SKM-1 treated with dmso at 0.1 percent for 144 hours (cell line): ENCODE data around the gene CNPY4.

Experiments used
- DNase-seq: peaks from one replicate; lab custom pipeline; 2025; ENCODE audit not compliant: unreplicated experiment; lab: John Stamatoyannopoulos, UW

CNPY4 gene

DNA sequence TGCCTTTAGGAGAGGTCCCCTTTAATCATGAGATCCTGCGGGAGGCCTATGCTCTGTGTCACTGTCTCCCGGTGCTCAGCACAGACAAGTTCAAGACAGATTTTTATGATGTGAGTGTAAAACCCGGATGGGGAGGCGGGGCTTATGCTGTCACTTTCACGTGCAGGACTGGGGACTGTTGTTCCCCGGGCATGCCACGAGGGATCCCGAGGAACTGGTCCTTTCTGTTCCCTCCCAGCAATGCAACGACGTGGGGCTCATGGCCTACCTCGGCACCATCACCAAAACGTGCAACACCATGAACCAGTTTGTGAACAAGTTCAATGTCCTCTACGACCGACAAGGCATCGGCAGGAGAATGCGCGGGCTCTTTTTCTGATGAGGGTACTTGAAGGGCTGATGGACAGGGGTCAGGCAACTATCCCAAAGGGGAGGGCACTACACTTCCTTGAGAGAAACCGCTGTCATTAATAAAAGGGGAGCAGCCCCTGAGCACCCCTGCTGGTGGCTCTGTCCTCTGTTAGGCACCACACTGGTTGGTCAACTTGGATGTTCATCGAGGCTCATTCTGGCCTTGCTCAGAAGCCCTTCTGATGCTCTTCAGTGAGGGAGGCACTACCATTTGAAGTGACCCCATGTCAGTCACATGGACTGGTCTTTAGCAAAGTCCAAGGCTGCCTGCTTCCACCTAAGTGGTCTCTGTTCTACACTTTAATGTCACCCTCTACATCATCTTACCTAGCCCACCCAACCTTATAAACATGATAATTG is 27.8 kb upstream of the CNPY4 start:
- no peak for DNase-seq

DNA sequence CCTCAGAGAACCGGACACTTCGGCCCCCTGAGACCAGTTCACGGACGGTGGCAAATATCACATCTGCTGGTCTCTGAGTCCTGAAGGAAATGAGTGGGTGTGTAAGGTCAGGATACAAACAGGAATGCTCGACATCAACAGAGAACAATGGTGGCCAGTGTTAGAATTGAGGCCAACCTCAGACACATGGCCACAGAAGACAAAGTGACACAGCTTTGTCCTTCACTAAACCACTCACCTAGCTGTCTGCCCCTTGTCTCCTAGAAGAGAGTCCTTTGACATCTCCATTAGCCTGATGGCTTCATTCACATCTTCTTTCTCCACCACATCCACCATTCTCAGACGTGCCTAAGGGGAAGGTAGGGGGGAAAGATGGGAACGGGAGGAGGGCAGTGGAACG is 26.4 kb upstream of the CNPY4 start:
- no peak for DNase-seq

DNA sequence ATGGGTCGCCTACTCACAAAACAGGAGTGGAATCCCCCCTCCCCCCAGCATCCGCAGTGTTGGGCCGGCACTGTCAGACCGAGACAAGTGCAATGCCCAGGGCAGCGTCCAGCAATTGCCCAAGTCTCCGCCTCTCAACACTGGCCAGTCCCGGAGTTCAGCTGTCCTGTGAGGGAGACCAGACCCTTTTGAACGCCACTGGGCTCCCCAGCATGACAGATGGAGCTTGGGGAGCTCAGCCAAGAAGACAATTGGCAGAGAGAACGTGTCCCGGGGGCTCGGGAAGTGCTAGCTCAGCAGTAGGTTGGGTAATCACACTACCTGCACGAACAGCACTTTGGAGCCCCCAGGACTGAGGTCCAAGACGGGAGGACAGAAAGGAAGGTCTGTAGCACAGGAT is 25.9 kb upstream of the CNPY4 start:
- no peak for DNase-seq

DNA sequence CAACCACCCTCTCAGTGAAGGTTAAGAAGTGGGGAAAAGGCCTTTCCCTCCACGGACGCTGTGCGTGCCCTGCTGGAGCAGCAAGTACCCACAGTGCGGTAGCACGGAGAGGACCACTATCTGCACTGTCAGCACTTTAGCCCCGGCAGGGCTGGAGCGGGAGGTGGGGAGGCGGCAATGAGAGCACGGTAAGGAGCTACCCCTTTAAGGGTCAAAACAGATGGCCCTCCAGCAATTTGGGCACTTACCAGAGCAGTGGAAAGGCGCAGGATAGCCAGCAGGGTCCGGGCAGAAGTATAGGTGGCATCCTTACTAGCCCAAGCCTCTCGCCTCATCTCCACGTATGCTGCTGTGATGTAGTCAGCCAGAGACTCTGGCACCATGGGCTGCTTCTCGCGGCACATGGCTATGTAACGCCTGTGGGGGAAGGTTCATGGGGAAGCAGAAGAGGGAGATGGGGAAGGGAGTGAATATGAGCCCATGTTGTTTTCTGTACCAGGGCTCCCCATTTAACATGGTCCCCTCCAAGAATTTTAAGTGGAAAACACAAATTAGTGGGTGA is 25.4 kb upstream of the CNPY4 start:
- DNase-seq = no peak

DNA sequence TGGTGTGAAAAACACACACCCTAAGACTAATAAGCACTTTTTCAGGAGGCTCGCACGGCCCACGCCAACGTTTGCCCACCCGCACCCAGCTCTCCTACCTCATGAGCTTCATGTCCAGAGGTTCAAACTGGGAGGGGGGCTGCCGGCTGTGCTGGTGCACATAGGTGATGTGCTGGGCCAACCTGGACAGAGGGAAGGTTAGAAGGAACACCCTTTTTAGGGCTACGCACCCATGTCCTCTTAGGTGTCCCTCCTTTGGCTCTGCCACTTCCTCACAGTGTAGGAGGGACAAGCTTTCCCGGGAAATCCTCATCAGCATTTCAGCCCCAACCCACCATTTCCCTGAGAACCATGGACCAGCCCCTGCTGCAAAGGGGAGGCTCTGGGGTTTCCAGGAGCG is 24.1 kb upstream of the CNPY4 start:
- no peak for DNase-seq

DNA sequence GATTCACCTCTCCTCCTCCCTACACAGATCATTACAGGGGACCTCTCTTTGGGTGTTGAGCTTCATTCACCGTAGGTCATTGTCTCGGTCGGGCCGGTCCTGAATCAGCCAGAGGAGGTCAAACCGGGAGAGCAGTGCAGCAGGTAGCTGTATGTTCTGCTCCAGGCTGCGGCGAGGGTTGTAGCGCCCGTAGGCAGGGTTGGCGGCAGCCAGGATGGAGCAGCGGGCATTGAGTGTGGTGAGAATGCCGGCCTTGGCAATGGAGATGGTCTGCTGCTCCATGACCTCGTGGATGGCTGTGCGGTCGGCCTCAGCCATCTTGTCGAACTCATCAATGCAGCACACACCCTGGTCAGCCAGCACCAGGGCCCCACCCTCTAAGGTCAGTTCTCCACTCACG is 23.7 kb upstream of the CNPY4 start:
- no peak for DNase-seq

DNA sequence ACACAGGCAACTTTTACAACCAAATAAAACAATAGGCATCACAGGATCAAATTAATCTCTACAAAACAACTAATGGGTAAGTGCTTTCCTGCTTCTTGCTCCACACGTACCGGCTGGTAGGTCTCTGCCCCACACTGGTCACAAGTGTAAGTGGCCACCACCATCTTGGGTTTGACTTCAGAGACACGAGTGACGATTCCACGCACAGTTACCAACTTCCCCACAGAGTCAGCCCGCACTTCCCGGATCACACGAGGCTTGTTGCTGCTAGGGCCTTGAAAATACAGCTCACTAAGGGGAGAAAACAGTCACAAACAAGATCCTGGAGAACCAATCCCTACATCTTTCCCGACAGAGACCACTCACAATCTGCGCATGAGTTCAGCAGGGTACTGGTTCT is 20.5 kb upstream of the CNPY4 start:
- no peak for DNase-seq

DNA sequence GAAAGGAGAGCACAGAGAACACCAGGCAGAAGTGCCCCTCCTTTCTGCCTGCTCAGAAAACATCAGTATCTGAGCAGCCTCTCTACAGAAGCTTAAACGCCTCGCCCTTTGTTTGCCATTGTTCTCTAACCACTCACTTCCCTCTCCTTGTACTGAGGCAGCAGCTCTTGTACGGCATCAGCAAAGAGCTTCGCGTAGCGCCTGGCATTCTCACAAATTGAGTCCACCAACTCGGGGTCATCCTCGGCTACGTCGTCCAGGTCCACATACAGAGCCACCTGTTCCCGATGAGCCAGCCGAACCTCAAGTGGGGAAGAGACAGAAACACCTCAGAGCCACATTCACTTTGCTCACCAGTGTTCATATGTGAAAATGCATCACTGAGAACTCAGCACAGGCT is 20.0 kb upstream of the CNPY4 start:
- no peak for DNase-seq

DNA sequence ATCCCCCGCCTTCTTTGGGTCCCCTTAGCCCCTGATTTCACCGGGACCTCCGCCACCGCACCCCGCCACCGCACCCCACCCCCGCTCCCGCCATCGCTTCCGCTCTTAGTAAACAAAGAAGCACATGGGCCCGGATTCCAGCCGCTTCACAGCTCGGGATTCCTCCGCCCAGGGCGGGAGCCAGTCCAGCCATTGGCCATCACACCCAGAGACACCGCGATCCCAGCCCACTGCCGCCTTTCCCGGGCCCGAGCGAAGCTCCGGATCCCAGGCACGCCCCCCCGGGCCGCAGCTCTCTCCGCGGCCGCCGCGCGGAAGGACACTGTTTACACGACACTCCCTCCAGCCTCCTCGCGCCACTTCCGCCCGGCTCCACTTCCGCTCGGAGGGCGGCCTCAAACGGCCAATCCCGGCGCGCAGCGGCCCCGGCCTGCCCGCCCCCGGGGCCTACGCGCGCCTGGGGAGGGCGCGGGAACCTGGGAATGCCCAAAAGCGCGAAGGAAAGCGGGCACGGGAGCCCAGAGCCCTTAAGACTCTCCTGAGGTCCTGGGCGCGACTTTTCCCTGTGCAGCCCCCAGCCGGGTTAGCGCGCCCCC is 18.9 kb upstream of the CNPY4 start:
- peak; percentile 80 for DNase-seq

DNA sequence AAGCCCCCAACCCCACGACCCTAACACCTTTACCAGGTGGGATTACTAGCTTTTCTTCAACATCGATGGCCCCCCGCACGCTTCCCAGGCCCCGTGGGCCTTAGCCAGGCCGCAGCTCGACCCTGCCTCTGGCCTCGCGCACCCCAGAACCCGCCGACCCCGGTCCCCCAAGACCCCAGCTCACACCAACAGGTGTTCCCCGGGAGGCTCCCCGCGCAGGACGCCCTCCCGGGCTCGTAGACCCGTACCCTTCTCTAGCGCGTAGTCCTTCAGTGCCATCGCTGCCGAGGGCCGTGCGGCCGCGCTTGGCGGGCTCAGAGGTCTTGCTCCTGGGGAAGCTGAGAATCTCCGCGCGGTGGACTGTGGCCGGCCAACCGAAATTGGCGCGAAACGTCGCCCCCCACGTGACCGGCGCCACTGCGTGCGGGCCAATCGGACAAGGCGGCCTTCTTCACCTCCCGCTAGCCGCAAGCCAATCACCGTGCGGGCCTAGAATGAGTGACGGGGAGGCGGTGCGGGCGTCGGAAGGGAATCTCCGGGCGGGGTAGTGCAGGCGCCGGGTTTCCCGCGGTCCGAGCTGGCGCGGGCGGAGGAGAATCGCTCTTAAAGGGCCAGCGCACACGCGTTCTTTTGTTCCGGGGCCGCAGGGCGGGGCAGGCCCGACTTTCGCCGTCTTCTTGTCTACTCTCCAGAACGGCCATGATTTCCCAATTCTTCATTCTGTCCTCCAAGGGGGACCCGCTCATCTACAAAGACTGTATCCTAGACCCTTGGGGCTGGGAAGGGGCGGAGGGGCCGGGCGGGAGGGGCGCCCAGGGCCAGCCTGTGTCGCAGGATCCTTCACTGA is 18.2 kb upstream of the CNPY4 start, which contains the start of the genes AP4M1 and MCM7:
AP4M1 (plus strand) TSS at position 628 of the 847 bp plus-strand sequence; CDS start at position 700, 72 bp downstream.
MCM7 (minus strand) TSS at position 382 of the 847 bp plus-strand sequence; CDS start at position 279, 103 bp downstream.
- DNase-seq = peak; percentile 98

DNA sequence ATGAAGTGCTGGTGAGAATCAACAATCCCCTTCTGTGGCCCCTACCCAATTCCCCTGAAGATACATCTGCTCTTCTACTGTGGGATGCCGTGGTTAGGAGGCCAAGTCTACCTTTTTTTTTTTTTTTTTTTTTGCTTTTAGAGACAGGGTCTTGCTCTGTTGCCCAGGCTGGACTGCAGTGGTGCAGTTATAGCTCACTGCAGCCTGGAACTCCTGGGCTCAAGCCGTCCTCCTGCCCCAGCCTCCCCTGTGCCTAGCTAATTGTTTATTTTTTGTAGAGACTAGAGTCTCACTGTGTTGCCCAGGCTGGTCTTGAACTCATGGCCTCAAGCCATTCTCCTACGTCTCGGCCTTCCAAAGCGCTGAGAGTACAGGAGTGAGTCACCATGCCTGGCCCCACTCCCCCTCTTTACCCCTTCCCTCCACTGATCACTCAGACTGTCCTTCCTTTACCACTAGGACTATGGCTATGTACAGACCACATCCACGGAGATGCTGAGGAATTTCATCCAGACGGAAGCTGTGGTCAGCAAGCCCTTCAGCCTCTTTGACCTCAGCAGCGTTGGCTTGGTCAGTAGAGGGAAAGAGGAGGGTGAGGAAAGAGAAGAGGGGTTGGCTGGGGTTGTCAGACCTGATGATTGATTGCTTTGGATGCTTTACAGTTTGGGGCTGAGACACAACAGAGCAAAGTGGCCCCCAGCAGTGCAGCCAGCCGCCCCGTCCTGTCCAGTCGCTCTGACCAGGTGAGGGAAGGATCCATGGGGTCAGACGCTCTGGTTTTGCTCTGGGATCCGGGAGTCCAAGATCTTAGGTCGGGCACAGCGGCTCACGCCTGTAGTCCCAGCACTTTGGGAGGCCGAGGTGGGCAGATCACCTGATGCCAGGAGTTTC is 16.2 kb upstream of the CNPY4 start:
- DNase-seq = no peak

DNA sequence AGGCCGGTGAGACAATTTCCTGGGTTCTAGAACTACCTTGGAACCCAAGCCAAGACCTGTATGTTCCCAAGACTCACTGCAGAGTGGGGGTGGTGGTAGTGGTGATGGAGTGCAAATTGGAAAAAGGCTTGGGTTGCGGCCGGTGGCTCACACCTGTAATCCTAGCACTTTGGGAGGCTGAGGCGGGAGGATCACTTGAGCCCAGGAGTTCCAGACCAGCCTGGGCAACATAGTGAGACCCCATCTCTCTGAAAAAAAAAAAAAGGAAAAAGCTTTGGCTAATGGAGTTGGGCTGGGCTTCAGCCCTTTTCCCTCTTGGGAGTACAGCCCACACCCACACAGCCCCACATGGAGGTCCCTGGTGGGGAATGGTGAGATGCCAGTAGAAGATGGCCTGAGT is 13.9 kb upstream of the CNPY4 start:
- DNase-seq = no peak

DNA sequence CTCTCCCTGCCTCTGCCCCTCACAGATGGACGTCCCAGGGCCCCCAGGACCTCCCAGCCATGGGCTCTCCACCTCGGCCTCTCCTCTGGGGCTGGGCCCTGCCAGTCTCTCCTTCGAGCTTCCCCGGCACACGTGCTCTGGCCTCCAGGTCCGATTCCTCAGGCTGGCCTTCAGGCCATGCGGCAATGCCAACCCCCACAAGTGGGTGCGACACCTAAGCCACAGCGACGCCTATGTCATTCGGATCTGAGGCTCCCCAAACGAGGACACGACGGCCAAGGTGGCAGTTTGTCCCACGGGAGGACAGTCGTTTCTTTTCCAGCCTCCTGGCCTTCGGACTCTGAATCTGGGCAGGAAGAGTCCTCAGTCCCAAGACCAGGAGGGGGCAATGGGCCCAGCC is 12.8 kb upstream of the CNPY4 start:
- DNase-seq = no peak

DNA sequence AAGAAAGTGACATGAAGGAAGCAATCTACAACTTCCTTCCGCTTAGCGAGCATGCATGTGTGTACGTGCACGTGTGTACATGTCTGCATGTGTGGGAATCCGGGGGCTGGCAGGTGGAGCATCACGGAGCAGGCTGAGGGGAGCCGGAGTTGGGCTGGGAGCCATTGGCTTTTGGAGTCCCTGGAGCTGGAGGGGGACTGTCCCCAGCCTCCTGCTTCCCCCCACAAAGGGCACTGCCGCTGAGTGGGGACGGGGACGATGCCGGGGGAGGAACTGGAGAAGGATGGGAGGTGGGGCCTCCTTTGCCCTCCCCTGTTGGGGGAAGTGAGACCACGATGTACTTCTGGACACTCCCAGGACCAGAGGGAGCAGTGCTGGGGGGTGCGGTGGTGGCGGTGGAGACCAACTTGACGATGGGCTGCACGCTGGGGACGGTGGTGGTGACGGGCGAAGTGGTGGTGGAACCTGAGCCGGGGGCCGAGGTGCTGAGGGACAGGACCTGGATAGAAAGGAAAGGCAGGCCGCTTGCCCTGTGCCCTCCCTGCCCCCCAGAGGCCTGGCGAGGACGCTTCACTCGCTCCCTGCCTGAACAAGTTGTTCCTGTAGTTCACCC is 12.2 kb upstream of the CNPY4 start:
- DNase-seq = no peak

DNA sequence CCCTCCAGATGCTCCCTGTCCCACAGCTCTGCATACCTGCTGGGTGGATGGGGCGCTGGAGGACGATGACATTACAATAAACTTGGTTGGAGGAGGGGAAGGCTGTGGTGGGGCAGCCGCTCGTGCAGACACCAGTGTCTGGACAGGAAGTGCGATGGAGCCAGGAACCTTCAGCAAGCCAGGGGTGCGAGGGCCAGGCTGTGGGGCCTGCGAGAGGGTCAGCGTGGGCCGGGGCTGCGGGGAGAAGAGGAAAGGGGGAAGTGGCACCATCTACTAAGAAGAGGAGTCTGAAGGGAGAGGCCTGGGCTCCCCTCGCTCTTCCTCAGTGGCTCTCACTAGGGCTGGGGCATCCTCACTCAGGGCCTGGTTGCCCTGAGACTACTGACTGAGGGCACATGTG is 11.5 kb upstream of the CNPY4 start:
- no peak for DNase-seq

DNA sequence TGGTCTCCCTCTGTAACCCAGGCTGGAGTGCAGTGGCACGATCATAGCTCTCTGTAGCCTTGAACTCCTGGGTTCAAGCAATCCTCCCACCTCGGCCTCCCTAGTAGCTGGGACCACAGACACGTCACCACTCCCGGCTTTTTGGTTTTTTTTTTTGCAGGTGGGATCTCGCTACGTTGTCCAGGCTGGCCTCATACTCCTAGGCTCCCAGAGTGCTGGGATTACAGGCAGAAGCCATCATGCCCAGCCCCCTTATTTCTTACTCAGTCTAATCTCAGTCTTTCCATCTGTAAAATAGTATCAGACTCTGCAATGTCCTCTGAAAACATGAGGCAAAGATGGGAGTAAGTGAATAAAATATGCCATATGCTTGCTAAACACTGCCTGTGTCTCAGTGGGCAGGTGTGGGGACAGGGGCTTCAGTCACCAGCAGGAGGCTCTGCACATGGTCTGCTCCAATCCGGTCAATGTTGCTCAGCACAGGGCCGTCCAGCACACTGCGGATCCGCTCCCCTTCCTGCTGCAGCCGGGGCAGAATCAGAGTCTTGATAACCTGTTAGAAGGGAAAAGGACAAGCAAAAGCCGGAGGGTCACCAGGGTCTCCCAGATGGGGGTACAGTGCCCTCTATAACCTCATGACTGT is 9.8 kb upstream of the CNPY4 start:
- DNase-seq = no peak

DNA sequence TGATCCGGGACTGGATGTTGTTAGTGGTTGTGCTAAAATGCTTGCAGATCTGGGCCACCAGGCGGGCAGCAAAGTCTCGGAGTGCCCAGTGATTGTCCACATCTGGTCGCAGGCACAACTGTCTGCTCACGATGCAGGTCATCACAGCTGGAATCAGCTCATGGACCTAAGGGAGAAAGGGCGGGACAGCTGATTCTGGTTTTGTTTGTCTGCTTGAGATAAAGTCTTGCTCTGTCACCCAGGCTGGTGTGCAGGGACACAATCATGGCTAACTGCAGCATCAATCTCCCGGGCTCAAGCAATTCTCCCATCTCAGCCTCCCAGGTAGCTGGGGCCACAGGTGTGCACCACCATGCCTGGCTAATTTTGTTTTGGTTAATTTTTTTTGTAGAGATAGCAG is 8.3 kb upstream of the CNPY4 start:
- no peak for DNase-seq

DNA sequence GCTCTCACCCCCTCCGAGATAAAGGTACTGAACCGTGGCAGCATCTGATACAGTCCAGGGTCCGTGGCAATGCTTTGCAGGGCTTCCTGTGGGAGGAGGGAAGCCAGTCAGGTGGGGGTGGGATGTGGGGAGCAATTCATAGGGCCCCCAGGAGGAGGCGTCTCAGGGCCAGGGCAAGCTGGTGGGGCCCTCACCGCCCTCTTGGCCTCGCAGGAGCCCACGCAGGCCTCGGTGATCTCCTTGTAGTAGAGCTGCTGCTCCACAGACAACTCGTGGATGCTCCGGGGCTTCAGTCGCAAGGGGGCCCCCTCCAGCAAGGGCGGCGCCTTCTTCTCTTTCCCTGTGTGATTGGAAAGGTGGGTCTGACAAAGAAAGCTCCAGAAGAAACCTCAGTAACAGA is 7.5 kb upstream of the CNPY4 start:
- no peak for DNase-seq

DNA sequence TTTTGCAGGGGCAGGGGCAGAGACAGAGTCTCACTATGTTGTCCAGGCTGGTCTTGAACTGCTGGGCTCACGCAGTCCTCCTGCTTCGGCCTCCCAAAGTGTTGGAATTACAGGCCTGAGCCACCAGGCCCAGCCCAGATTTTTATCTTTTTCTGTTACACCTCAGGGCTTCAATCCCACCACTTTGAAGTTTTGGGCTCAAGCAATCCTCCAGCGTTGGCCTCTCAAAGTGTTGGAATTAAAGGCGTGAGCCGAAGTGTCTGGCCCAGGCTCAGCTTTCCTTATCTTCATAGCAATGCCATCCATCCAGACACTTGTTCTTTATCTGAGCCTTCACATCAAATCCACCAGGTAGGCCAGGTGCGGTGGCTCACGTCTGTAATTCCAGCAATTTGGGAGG is 4.4 kb upstream of the CNPY4 start:
- DNase-seq = no peak
